ENCODE measurements around the gene SORCS2. TPM values are rescaled to one million over a fixed set of nuclear protein-coding genes. Genes with fewer than 3 reads are reported as not detected.

The SORCS2 gene
- total RNA-seq, 1 experiment from 2014 or later = 0.06 TPM

DNA sequence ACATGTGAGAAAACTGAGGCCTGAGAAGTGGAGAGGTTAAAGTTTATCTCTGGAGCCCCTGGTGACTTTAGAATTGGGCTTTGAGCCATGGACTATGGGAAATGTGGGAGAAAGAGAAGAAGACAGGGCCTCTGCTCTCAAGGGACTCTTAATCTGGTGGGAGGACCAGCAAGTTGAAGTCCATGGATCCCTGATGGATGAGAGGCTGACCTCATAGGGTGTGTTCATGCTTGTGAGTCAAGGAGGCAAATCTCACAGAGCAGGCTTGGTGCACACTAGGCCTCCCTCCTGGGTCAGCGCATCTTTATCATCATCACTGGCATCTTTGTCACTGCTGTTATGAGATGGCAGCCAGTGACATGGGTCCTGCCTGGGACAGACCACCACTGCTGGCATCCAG lies 535.4 kb downstream of the SORCS2 start:
- ChIA-PET POLR2A (ENCODE audit: low non-redundant PET) (interaction anchor here (0.6 kb wide), 1 partner anchor 828 kb away, joined by 3 read pairs; no protein-coding TSS in a partner anchor), CTCF (no interaction called here)
- no peaks in the 10 kb centered on the region for H3K4me1 ChIP-seq (ENCODE audit: insufficient read depth, low read length, poor library complexity, severe bottlenecking)
- no peak overlapping the region for H3K4me3 ChIP-seq (ENCODE audit: low read depth, low read length, poor library complexity, severe bottlenecking)
- BruUV-seq (replicated peaks) = no TSS peak
- no peaks in the 10 kb centered on the region for H3K9me3 ChIP-seq (ENCODE audit: low read depth, low read length, poor library complexity, severe bottlenecking)
- H3K36me3 ChIP-seq (ENCODE audit: insufficient read depth, low read length, poor library complexity, severe bottlenecking) = no peaks in the 10 kb centered on the region
- TF ChIP-seq EZH2 (IDR thresholded peaks at IDR 0.05; ENCODE audit: borderline replicate concordance, low read depth, low read length, poor library complexity, severe bottlenecking) = no peak
- TF ChIP-seq, protein P1, sequence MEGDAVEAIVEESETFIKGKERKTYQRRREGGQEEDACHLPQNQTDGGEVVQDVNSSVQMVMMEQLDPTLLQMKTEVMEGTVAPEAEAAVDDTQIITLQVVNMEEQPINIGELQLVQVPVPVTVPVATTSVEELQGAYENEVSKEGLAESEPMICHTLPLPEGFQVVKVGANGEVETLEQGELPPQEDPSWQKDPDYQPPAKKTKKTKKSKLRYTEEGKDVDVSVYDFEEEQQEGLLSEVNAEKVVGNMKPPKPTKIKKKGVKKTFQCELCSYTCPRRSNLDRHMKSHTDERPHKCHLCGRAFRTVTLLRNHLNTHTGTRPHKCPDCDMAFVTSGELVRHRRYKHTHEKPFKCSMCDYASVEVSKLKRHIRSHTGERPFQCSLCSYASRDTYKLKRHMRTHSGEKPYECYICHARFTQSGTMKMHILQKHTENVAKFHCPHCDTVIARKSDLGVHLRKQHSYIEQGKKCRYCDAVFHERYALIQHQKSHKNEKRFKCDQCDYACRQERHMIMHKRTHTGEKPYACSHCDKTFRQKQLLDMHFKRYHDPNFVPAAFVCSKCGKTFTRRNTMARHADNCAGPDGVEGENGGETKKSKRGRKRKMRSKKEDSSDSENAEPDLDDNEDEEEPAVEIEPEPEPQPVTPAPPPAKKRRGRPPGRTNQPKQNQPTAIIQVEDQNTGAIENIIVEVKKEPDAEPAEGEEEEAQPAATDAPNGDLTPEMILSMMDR (conservative IDR thresholded peaks at IDR 0.05; ENCODE audit: low read depth, low read length) = no peak
- intact Hi-C loops (cut with micrococcal nuclease; ENCODE audit: unreplicated experiment) = no loop called here
- no peak for DNase-seq (ENCODE audit: low spot score)
- no peak overlapping the region for H3K27ac ChIP-seq (ENCODE audit: low read depth, low read length, poor library complexity, severe bottlenecking)
- no peaks in the 10 kb centered on the region for H3K27me3 ChIP-seq (replicated peaks; ENCODE audit: insufficient read depth, low read depth, low read length, poor library complexity)

DNA sequence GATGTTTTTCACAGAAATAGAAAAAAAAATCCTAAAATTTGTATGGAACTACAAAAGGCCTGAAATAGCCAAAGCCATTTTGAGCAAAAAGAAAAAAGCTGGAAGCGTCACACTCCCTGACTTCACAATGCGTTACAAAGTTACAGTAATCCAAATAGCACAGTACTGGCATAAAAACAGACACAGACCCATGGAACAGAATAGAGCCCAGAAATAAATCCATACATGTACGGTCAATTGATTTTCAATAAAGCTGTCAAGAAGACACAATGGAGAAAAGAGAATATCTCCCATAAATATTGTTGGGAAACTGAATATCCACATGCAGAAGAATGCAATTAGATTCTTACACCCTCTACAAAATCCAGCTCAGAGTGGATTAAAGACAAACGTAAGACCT lies 539.1 kb downstream of the SORCS2 start:
- Histone ChIP-seq H3K9me3 (ENCODE audit: low read depth, low read length, poor library complexity, severe bottlenecking) (no peaks in the 10 kb centered on the region), H3K4me3 (ENCODE audit: low read depth, low read length, poor library complexity, severe bottlenecking) (no peak overlapping the region), H3K27me3 (replicated peaks; ENCODE audit: insufficient read depth, low read depth, low read length, poor library complexity) (no peaks in the 10 kb centered on the region), H3K27ac (ENCODE audit: low read depth, low read length, poor library complexity, severe bottlenecking) (no peak overlapping the region), H3K4me1 (ENCODE audit: insufficient read depth, low read length, poor library complexity, severe bottlenecking) (no peaks in the 10 kb centered on the region), H3K36me3 (ENCODE audit: insufficient read depth, low read length, poor library complexity, severe bottlenecking) (no peaks in the 10 kb centered on the region)
- TF ChIP-seq, protein P1 (conservative IDR thresholded peaks at IDR 0.05; ENCODE audit: low read depth, low read length) = no peak
- no peak for TF ChIP-seq EZH2 (IDR thresholded peaks at IDR 0.05; ENCODE audit: borderline replicate concordance, low read depth, low read length, poor library complexity, severe bottlenecking)
- no peak for DNase-seq (ENCODE audit: low spot score)
- CTCF ChIA-PET = no interaction called here
- no TSS peak for BruUV-seq (replicated peaks)
- POLR2A ChIA-PET (ENCODE audit: low non-redundant PET) = no interaction called here
- intact Hi-C loops (cut with micrococcal nuclease; ENCODE audit: unreplicated experiment) = no loop called here

DNA sequence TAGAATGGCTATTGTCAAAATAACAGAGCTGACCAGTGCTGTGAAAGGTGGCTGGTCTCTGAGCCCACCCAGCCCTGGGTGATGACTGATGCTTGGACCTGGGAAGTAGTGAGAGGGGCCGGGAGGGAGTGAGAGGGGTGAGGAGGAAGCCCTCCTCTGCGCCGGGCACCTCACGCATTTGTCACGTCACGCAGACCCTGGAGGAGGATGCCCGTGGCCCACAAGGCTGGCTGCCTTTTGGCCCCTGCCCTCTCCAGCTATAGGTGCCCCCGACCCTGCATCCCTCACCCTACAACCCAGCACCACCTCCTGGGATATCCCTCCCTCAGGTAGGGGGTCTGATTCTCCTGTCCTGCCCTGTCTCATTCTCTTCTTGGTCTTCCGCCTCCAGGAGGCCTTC lies 539.9 kb downstream of the SORCS2 start:
- no TSS peak for BruUV-seq (replicated peaks)
- Histone ChIP-seq H3K27me3 (replicated peaks; ENCODE audit: insufficient read depth, low read depth, low read length, poor library complexity) (no peaks in the 10 kb centered on the region), H3K36me3 (ENCODE audit: insufficient read depth, low read length, poor library complexity, severe bottlenecking) (no peaks in the 10 kb centered on the region), H3K9me3 (ENCODE audit: low read depth, low read length, poor library complexity, severe bottlenecking) (no peaks in the 10 kb centered on the region), H3K4me3 (ENCODE audit: low read depth, low read length, poor library complexity, severe bottlenecking) (no peak overlapping the region), H3K4me1 (ENCODE audit: insufficient read depth, low read length, poor library complexity, severe bottlenecking) (no peaks in the 10 kb centered on the region), H3K27ac (ENCODE audit: low read depth, low read length, poor library complexity, severe bottlenecking) (no peak overlapping the region)
- CTCF ChIA-PET = no interaction called here
- TF ChIP-seq, protein P1 (conservative IDR thresholded peaks at IDR 0.05; ENCODE audit: low read depth, low read length) = no peak
- TF ChIP-seq EZH2 (IDR thresholded peaks at IDR 0.05; ENCODE audit: borderline replicate concordance, low read depth, low read length, poor library complexity, severe bottlenecking) = no peak
- intact Hi-C loops (cut with micrococcal nuclease; ENCODE audit: unreplicated experiment) = no loop called here
- POLR2A ChIA-PET (ENCODE audit: low non-redundant PET) = no interaction called here
- no peak for DNase-seq (ENCODE audit: low spot score)

Measured in A673 (cell line).